Muscle of leg (tissue), 11 donors: ENCODE measurements around the gene HRAS. TPM values are rescaled to one million over a fixed set of nuclear protein-coding genes. Genes with fewer than 3 reads are reported as not detected.

Experiments
- DNase-seq: peaks from one replicate; pipeline ENCODE4 v3.0.0; 2013
- H3K27ac ChIP-seq: one replicate; pipeline ENCODE4 v1.5.1; 2013; ENCODE audit warnings: mild to moderate bottlenecking, low read length, control low read depth
- H3K27me3 ChIP-seq: one replicate; pipeline ENCODE4 v1.6.1; 2013; ENCODE audit warnings: low read length; ENCODE audit not compliant: control insufficient read depth, insufficient read depth
- H3K36me3 ChIP-seq: one replicate; pipeline ENCODE4 v1.6.1; 2013; ENCODE audit warnings: low read length; ENCODE audit not compliant: control insufficient read depth, insufficient read depth
- H3K4me1 ChIP-seq: one replicate; pipeline ENCODE4 v1.6.1; 2013; ENCODE audit warnings: low read length; ENCODE audit not compliant: control insufficient read depth, insufficient read depth
- H3K4me3 ChIP-seq: one replicate; pipeline ENCODE4 v1.5.1; 2013; ENCODE audit warnings: low read length, control low read depth
- H3K9me3 ChIP-seq: replicated peaks from 2 replicates; pipeline ENCODE4 v1.6.1; 2013; ENCODE audit warnings: low read depth, low read length; ENCODE audit not compliant: control insufficient read depth
- WGBS: methylation state at CpG from one replicate; pipeline ENCODE4 v1.1.5; 2013; ENCODE audit warnings: missing lambda C conversion rate; ENCODE audit not compliant: insufficient coverage; 5-methylcytosine and 5-hydroxymethylcytosine counted together
- polyA plus RNA-seq, 8 donors: library from polyadenylated mRNA; unstranded; fragments of 120-200 nt; gene quantifications; one replicate each; pipeline versions ENCODE4 v1.2.1 to v1.2.3, GENCODE V29; 2013; ENCODE audit warnings: inconsistent platforms in 1 of 8, low replicate concordance in 1 of 8; ENCODE audit not compliant: insufficient read length in 8 of 8, insufficient read depth in 1 of 8
- total RNA-seq: library from RNA; stranded (reverse); fragments of 120-200 nt; gene quantifications from one replicate; pipeline ENCODE4 v1.2.4, GENCODE V29; 2013

The HRAS gene
- total and polyA plus RNA-seq, 9 donors = 78.8 to 143 (median 118) TPM

DNA sequence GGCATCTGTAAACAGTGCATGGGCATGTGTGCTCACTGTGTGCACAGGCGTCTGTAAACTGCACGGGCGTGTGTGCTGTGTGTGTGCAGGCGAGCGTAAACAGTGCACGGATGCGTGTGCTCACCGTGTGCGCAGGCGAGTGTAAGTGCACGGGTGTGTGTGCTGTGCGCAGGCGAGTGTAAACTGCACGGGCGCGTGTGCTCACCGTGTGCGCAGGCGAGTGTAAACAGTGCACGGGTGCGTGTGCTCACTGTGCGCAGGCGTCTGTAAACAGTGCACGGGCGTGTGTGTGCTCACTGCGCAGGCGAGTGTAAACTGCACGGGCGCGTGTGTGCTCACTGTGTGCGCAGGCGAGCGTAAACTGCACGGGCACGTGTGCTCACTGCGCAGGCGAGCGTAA, 50.8 kb downstream of the HRAS start:
- 96% methylated on average over 38 of the region's 38 CpGs for WGBS
- no peak overlapping the region for H3K4me3 ChIP-seq
- no peaks in the 10 kb centered on the region for H3K27me3 ChIP-seq

More for the DNA sequence above, 50.8 kb downstream of the HRAS start:
- no peak for DNase-seq
- Histone ChIP-seq H3K27ac (no peak overlapping the region), H3K4me1 (peaks cover 5% of the 10 kb centered on the region), H3K36me3 (peaks cover 5% of the 10 kb centered on the region), H3K9me3 (peaks cover 9% of the 10 kb centered on the region)

Other genes starting within 250 kb of the HRAS start
- gene PGGHG, start 246.4 kb downstream of the HRAS start, total RNA-seq = 14.1 TPM
- 10 to 100 TPM in 3 of 8 donors, 1 to 10 TPM in 5; 9.2 to 13.9 (median 9.9) TPM for gene PGGHG, start 246.4 kb downstream of the HRAS start, polyA plus RNA-seq
- not detected for gene IFITM5, start 236.1 kb downstream of the HRAS start, total RNA-seq
- gene IFITM5, start 236.1 kb downstream of the HRAS start, polyA plus RNA-seq = not detected
- 48.1 TPM for gene IFITM2, start 227.8 kb downstream of the HRAS start, total RNA-seq
- gene IFITM2, start 227.8 kb downstream of the HRAS start, polyA plus RNA-seq = 100 to 1,000 TPM in 2 of 8 donors, 10 to 100 TPM in 6; 60.8 to 130 (median 84.3) TPM
- 24.6 TPM for gene IFITM1, start 221.5 kb downstream of the HRAS start, total RNA-seq
- gene IFITM1, start 221.5 kb downstream of the HRAS start, polyA plus RNA-seq = 10 to 100 TPM; 19.8 to 33.3 (median 24.3) TPM
- 80.4 TPM for gene IFITM3, start 214.7 kb downstream of the HRAS start, total RNA-seq
- 100 to 1,000 TPM; 220 to 363 (median 280) TPM for gene IFITM3, start 214.7 kb downstream of the HRAS start, polyA plus RNA-seq
- gene B4GALNT4, start 166.1 kb downstream of the HRAS start, total RNA-seq = 14.4 TPM
- gene B4GALNT4, start 166.1 kb downstream of the HRAS start, polyA plus RNA-seq = 10 to 100 TPM; 12.9 to 34.1 (median 21.7) TPM
- gene PKP3, start 141.4 kb downstream of the HRAS start, total RNA-seq = 0.13 TPM
- 10 to 100 TPM in 1 of 8 donors, 1 to 10 TPM in 1, under 1 TPM in 6; 0.16 to 10.5 (median 0.61) TPM for gene PKP3, start 141.4 kb downstream of the HRAS start, polyA plus RNA-seq
- gene SIGIRR, start 120.6 kb downstream of the HRAS start, total RNA-seq = 16.5 TPM
- 10 to 100 TPM in 7 of 8 donors, 1 to 10 TPM in 1; 9.4 to 26.3 (median 15.5) TPM for gene SIGIRR, start 120.6 kb downstream of the HRAS start, polyA plus RNA-seq
- 0.09 TPM for gene ANO9, start 93.6 kb downstream of the HRAS start, total RNA-seq
- gene ANO9, start 93.6 kb downstream of the HRAS start, polyA plus RNA-seq = 1 to 10 TPM in 3 of 8 donors, under 1 TPM in 5; 0.23 to 5.6 (median 0.37) TPM
- 19.4 TPM for gene PTDSS2, start 85.3 kb downstream of the HRAS start, total RNA-seq
- 10 to 100 TPM; 25.6 to 47.2 (median 30.4) TPM for gene PTDSS2, start 85.3 kb downstream of the HRAS start, polyA plus RNA-seq
- 89.5 TPM for gene RNH1, start 28.3 kb downstream of the HRAS start, total RNA-seq
- gene RNH1, start 28.3 kb downstream of the HRAS start, polyA plus RNA-seq = 100 to 1,000 TPM in 4 of 8 donors, 10 to 100 TPM in 4; 89.6 to 107 (median 99.6) TPM
- 2.0 TPM for gene LRRC56, start 2.0 kb upstream of the HRAS start, total RNA-seq
- gene LRRC56, start 2.0 kb upstream of the HRAS start, polyA plus RNA-seq = 1 to 10 TPM; 1.7 to 8.4 (median 5.9) TPM
- gene LMNTD2, start 25.2 kb upstream of the HRAS start, total RNA-seq = 0.22 TPM
- 1 to 10 TPM in 2 of 8 donors, under 1 TPM in 6; 0.25 to 1.5 (median 0.62) TPM for gene LMNTD2, start 25.2 kb upstream of the HRAS start, polyA plus RNA-seq
- gene RASSF7, start 25.4 kb upstream of the HRAS start, total RNA-seq = 2.3 TPM
- 1 to 10 TPM; 2.3 to 4.4 (median 2.6) TPM for gene RASSF7, start 25.4 kb upstream of the HRAS start, polyA plus RNA-seq
- gene PHRF1, start 40.9 kb upstream of the HRAS start, total RNA-seq = 13.1 TPM
- gene PHRF1, start 40.9 kb upstream of the HRAS start, polyA plus RNA-seq = 10 to 100 TPM; 16.0 to 23.1 (median 20.2) TPM
- 11.3 TPM for gene IRF7, start 80.4 kb upstream of the HRAS start, total RNA-seq
- 10 to 100 TPM in 3 of 8 donors, 1 to 10 TPM in 5; 7.8 to 14.7 (median 9.6) TPM for gene IRF7, start 80.4 kb upstream of the HRAS start, polyA plus RNA-seq
- 0.75 TPM for gene CDHR5, start 89.4 kb upstream of the HRAS start, total RNA-seq
- 10 to 100 TPM in 1 of 8 donors, 1 to 10 TPM in 6, under 1 TPM in 1; 0.65 to 33.7 (median 1.4) TPM for gene CDHR5, start 89.4 kb upstream of the HRAS start, polyA plus RNA-seq
- gene SCT, start 91.6 kb upstream of the HRAS start, total RNA-seq = 55.2 TPM
- gene SCT, start 91.6 kb upstream of the HRAS start, polyA plus RNA-seq = 100 to 1,000 TPM in 2 of 8 donors, 10 to 100 TPM in 6; 37.0 to 126 (median 66.4) TPM
- gene DRD4, start 101.7 kb upstream of the HRAS start, total RNA-seq = 0.22 TPM
- gene DRD4, start 101.7 kb upstream of the HRAS start, polyA plus RNA-seq = 1 to 10 TPM in 2 of 8 donors, under 1 TPM in 6; 0.18 to 2.0 (median 0.83) TPM
- 22.7 TPM for gene DEAF1, start 159.6 kb upstream of the HRAS start, total RNA-seq
- 10 to 100 TPM; 29.3 to 38.9 (median 31.7) TPM for gene DEAF1, start 159.6 kb upstream of the HRAS start, polyA plus RNA-seq
- gene TMEM80, start 160.2 kb upstream of the HRAS start, total RNA-seq = 11.8 TPM
- 10 to 100 TPM; 10.1 to 26.0 (median 20.1) TPM for gene TMEM80, start 160.2 kb upstream of the HRAS start, polyA plus RNA-seq
- gene EPS8L2, start 170.7 kb upstream of the HRAS start, total RNA-seq = 1.6 TPM
- gene EPS8L2, start 170.7 kb upstream of the HRAS start, polyA plus RNA-seq = 10 to 100 TPM in 1 of 8 donors, 1 to 10 TPM in 7; 1.5 to 14.1 (median 2.2) TPM
- gene TALDO1, start 211.9 kb upstream of the HRAS start, total RNA-seq = 62.7 TPM
- gene TALDO1, start 211.9 kb upstream of the HRAS start, polyA plus RNA-seq = 10 to 100 TPM; 60.2 to 79.9 (median 71.3) TPM
- 18.1 TPM for gene GATD1, start 241.9 kb upstream of the HRAS start, total RNA-seq
- 10 to 100 TPM; 38.9 to 53.2 (median 44.8) TPM for gene GATD1, start 241.9 kb upstream of the HRAS start, polyA plus RNA-seq